H1 (cell line): ENCODE data around the gene LORICRIN. TPM values are rescaled to one million over a fixed set of nuclear protein-coding genes. Genes with fewer than 3 reads are reported as not detected.

Experiments used
- CHD7 ChIP-seq: fragments of 300-600 bp; sonication (generic); IDR thresholded peaks from 2 replicates; pipeline ENCODE4 v1.7.1; 2012; ENCODE audit warnings: low read length, moderate library complexity, mild to moderate bottlenecking, inconsistent platforms; ENCODE audit not compliant: insufficient replicate concordance
- polyA plus RNA-seq, 7 experiments: library from polyadenylated mRNA; depleted of rRNA in 3 of 7; stranded (reverse) in 5 of 7; unstranded in 2 of 7; fragments of >200 nt in 5 of 7; fragments of 200-250 nt in 2 of 7; gene quantifications; 1 replicate in 5 of 7; 2 replicates in 1 of 7; 4 replicates in 1 of 7; pipeline versions ENCODE4 v1.2.1 to v1.2.3, GENCODE V29; 2011 to 2013; ENCODE audit warnings: missing spikeins in 2 of 7, mixed read lengths in 2 of 7
- total RNA-seq: library from RNA; stranded (reverse); fragmentation: NEBNext Ultra II Directional; extraction: Animal tissue kit (Norgen Biotek cat#: 25700); gene quantifications from 2 replicates; pipeline ENCODE4 v1.2.1, GENCODE V29; 2021

The LORICRIN gene
- total and polyA plus RNA-seq, 2 of the 8 experiments (the other 6 are each of a cell fraction or from before 2014, with no cell fraction given) = not detected

GRCh38 chr1:153250166-153250565 is 9.3 kb upstream of the LORICRIN start (continued):
- TF ChIP-seq CHD7 = no peak
